GM10248 (cell line): ENCODE data around the gene IL23R.
"Not testable (repeated sequence)": the region's sequence is repeated elsewhere in the genome, so short reads cannot be mapped to it uniquely, and the experiment has no call there.

Experiments
- CTCF ChIA-PET: fragments of 300-600 bp; sonication (Branson Sonifier 250); formaldehyde crosslinking; extraction: SDS; loops from one replicate; lab custom pipeline; 2021; ENCODE audit warnings: antibody characterized with exemption; lab: Yijun Ruan, JAX
- POLR2A ChIA-PET: fragments of 350-650 bp; sonication (Branson Sonifier 250); formaldehyde crosslinking; extraction: SDS; loops from one replicate; lab custom pipeline; 2020; ENCODE audit warnings: antibody characterized with exemption; lab: Yijun Ruan, JAX
- DNase-seq: peaks from one replicate; pipeline ENCODE4 v3.0.0; 2012; ENCODE audit errors: extremely low spot score
- TF ChIP-seq, protein P1 (sequence below): IDR thresholded peaks from 2 replicates; pipeline ENCODE4 v1.5.1; 2012; ENCODE audit warnings: mild to moderate bottlenecking, low read depth; ENCODE audit errors: extremely low read depth, missing control alignments, control extremely low read depth

The IL23R gene

DNA sequence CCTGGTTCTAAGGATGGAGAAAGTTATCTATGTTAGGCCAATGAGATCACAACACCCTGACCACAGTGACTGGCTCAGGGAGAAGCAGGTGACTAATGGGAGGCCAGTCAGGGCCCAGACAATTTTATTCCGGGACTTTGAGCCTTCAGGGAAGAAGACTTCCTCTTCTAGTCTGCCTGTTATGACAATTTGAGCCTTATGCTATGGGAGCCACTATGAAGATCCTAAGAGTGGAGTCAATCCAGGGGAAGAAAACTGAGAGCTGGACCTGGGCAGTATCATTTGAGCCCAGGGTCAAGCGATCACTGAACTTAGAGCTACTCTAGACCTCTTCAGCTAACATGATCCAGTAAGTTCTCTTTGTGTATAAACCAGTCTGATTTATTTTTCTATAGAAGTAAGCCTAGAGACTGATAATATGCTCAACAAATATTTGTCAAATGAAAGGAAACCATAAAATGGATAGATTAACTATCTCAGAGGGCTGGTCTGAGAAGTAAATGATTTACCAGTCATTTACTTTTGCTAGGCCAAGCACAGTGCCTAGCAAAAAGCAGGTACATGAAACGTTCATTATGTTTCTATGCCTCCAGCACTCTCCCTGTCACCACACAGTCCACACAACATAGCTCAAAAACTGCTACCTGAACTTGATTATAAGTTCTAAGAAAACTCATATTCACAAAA is 27.3 kb upstream of the IL23R start:
- CTCF ChIA-PET = interaction anchor here (0.6 to 2.1 kb wide), 3 partner anchors 10 to 76 kb away, joined by 3 to 17 read pairs (median 3); no protein-coding TSS in a partner anchor
- TF ChIP-seq, protein P1, sequence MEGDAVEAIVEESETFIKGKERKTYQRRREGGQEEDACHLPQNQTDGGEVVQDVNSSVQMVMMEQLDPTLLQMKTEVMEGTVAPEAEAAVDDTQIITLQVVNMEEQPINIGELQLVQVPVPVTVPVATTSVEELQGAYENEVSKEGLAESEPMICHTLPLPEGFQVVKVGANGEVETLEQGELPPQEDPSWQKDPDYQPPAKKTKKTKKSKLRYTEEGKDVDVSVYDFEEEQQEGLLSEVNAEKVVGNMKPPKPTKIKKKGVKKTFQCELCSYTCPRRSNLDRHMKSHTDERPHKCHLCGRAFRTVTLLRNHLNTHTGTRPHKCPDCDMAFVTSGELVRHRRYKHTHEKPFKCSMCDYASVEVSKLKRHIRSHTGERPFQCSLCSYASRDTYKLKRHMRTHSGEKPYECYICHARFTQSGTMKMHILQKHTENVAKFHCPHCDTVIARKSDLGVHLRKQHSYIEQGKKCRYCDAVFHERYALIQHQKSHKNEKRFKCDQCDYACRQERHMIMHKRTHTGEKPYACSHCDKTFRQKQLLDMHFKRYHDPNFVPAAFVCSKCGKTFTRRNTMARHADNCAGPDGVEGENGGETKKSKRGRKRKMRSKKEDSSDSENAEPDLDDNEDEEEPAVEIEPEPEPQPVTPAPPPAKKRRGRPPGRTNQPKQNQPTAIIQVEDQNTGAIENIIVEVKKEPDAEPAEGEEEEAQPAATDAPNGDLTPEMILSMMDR = no peak
- POLR2A ChIA-PET = no interaction called here
- no peak for DNase-seq

DNA sequence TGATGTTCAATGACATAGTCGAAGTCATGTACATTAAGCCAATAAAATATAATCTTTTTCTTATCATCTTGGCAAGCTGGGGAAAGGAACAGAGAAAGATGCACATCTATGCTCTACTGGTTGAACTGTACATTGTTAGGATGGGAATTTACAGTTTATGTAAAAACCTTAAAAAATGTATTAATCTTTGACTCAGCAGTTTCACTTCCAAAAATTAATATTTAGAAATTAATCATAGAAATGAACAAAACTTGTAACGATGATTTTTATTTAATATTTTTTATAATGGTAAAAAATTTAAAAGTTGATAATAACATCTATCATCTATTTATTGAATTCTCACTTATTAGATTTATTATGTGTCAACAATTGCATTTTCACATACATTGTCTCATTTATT is 25.8 kb upstream of the IL23R start:
- no peak for DNase-seq
- TF ChIP-seq, protein P1 = no peak
- ChIA-PET CTCF (no interaction called here), POLR2A (no interaction called here)

DNA sequence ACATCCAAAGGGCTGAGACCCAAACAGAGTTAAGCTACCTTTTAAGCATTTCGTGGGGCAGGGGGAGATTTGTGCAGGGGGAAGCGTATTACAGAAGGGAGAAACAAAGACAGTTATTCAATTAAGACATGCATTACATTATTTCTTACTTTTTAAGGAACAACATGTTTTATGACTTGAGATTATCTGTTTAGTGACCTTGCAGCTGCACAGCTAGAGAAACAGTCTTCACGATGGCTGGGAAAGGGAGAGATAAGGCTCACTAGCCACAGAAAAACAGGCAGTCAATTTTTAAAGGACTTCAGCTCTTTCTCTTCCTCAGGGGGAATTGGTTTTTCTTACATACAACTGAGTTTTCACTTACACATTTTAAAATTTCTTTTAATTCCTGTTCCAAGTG is 24.4 kb upstream of the IL23R start:
- DNase-seq, POLR2A ChIA-PET: not testable (repeated sequence)
- CTCF ChIA-PET = interaction anchor here (0.8 to 1.0 kb wide), 2 partner anchors 146 to 159 kb away, joined by 3 read pairs; no protein-coding TSS in a partner anchor

DNA sequence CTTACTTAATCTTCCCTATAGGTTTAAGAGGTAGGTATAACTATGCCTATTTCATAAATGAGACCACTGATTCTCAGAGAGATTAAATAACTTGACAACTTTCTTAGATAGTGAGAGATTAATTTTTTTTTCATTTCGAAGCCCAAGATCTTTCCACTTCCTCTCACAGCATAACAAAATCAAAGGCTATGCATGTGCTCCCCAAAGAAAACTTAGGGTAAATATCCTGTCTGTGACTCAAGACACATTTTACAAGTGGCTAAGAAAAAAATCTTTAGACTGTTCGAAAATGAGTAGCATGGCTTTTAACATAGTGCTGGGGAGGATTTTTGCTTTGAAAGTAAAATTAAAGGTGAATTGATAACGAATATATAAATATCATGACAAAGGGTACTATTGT is 23.3 kb upstream of the IL23R start:
- POLR2A ChIA-PET = no interaction called here
- DNase-seq = no peak
- CTCF ChIA-PET = interaction anchor here (1.5 to 2.5 kb wide), 2 partner anchors 10 to 82 kb away, joined by 3 to 11 read pairs; no protein-coding TSS in a partner anchor
- TF ChIP-seq, protein P1 = no peak

DNA sequence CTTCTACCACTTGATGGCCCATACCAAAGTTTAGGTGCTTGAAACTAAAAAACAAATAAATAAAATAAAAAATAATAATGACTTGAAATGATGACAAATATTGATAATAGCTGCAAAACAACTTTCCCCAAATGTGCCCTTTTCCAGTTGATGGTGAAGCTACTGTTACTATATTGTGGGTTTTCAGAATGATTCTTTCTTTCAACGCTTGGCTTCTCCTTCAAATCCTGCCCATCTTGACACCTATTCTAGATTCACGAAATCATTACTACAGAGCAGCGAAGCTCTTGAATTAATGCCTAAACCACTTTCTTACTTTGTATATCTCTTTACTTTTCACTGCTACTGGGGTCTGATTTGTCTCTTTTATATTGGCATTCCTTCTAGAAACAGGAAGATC is 22.3 kb upstream of the IL23R start:
- TF ChIP-seq, protein P1 = no peak
- no peak for DNase-seq
- ChIA-PET CTCF (interaction anchor here (0.8 to 3.6 kb wide), 15 partner anchors 8 to 356 kb away, joined by 3 to 31 read pairs (median 4); partner anchors contain the start of gene C1orf141), POLR2A (no interaction called here)

DNA sequence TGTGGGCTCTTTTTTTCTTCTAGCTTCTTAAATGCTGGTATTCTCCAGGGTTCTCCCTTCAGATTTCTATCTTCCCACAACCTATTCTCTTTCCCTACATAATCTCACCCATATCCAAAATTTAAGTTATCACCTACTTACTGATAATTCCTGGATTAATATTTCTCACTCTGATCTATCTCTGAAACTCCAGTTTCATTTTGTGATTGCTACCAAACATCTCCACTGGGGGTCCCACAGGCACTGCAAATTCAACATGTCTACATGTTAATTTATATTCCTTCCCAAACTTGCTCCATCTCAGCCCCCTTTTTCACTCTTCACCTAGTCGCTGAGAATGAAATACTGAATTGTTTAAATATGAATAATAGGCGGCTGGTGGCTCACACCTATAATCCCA is 21.6 kb upstream of the IL23R start:
- POLR2A ChIA-PET = no interaction called here
- TF ChIP-seq, protein P1 = peak; percentile 33
- CTCF ChIA-PET = interaction anchor here (0.8 to 3.6 kb wide), 15 partner anchors 8 to 355 kb away, joined by 3 to 31 read pairs (median 5); partner anchors contain the start of gene C1orf141
- DNase-seq = peak; percentile 23

DNA sequence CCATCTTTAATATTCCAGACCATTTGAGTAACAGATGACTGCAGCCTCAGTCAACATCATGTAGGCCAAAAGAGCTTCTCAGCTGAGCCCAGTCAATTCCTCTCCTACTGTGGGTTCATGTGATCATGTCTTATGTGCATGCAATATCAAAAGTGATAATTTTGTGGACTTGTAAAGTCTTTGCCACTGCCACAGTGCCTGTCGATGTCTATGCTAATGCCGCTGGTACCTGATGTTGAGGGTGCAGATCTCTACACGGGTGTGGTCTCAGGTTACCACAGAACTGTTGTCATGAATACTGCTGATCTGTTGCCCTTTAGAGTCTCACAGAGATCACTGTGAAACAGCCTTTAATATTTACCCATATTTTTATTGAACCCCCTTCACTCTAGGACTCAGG is 20.2 kb upstream of the IL23R start:
- CTCF ChIA-PET = interaction anchor here (0.8 to 3.6 kb wide), 7 partner anchors 20 to 150 kb away, joined by 3 to 31 read pairs (median 5); no protein-coding TSS in a partner anchor
- DNase-seq = no peak
- POLR2A ChIA-PET = no interaction called here
- TF ChIP-seq, protein P1 = no peak
